Muscle of leg (tissue), 11 donors: Measurements from ENCODE around the gene DEK. TPM values are rescaled to one million over a fixed set of nuclear protein-coding genes. Genes with fewer than 3 reads are reported as not detected.

Source experiments
- DNase-seq: peaks from one replicate; pipeline ENCODE4 v3.0.0; 2013
- H3K27ac ChIP-seq: one replicate; pipeline ENCODE4 v1.5.1; 2013; ENCODE audit warnings: mild to moderate bottlenecking, low read length, control low read depth
- H3K27me3 ChIP-seq: one replicate; pipeline ENCODE4 v1.6.1; 2013; ENCODE audit warnings: low read length; ENCODE audit not compliant: control insufficient read depth, insufficient read depth
- H3K36me3 ChIP-seq: one replicate; pipeline ENCODE4 v1.6.1; 2013; ENCODE audit warnings: low read length; ENCODE audit not compliant: control insufficient read depth, insufficient read depth
- H3K4me1 ChIP-seq: one replicate; pipeline ENCODE4 v1.6.1; 2013; ENCODE audit warnings: low read length; ENCODE audit not compliant: control insufficient read depth, insufficient read depth
- H3K4me3 ChIP-seq: one replicate; pipeline ENCODE4 v1.5.1; 2013; ENCODE audit warnings: low read length, control low read depth
- H3K9me3 ChIP-seq: replicated peaks from 2 replicates; pipeline ENCODE4 v1.6.1; 2013; ENCODE audit warnings: low read depth, low read length; ENCODE audit not compliant: control insufficient read depth
- WGBS: methylation state at CpG from one replicate; pipeline ENCODE4 v1.1.5; 2013; ENCODE audit warnings: missing lambda C conversion rate; ENCODE audit not compliant: insufficient coverage; 5-methylcytosine and 5-hydroxymethylcytosine counted together
- polyA plus RNA-seq, 8 donors: library from polyadenylated mRNA; unstranded; fragments of 120-200 nt; gene quantifications; one replicate each; pipeline versions ENCODE4 v1.2.1 to v1.2.3, GENCODE V29; 2013; ENCODE audit warnings: inconsistent platforms in 1 of 8, low replicate concordance in 1 of 8; ENCODE audit not compliant: insufficient read length in 8 of 8, insufficient read depth in 1 of 8
- total RNA-seq: library from RNA; stranded (reverse); fragments of 120-200 nt; gene quantifications from one replicate; pipeline ENCODE4 v1.2.4, GENCODE V29; 2013

Gene DEK
- total and polyA plus RNA-seq, 9 donors, result 82.6 to 141 (median 120) TPM

DNA sequence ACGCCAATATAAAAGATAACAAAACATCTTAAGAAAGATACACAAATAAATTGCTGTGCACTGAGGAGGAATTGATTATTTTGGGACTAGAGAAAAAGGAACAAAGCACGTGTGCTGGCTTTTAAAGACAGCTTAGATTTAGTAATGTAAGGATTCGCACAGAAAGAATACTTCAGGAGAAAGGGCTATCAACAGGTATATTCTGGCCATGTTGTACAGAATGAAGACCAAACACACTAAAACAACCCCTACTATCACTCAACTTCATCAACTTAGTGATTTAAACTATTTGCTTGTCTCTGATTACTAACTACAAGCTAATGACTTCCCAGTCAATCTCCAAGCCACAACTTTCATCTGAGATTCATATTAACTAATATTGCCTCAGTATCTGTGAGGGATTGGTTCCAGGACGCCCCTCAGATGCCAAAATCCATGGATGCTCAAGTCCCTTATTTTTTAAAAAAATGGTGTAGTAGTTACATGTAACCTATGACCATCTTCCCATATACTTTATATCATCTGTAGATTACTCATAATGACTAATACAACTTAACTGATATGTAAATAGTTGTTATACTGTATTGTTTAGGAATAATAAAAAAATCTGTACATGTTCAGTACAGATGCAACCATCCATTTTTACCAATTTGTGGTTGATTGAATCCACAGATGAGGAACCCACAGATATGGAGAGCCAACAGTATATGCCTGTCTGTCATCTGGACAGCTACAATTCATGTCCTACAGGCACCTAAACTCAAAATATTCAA is 4.5 kb downstream of the DEK start:
- DNase-seq, result no peak
- peaks cover 20% of the 10 kb centered on the region for H3K36me3 ChIP-seq
- H3K4me1 ChIP-seq, result peaks cover 15% of the 10 kb centered on the region
- WGBS, result no CpG with 5 or more reads among the region's 4 CpGs
- H3K27ac ChIP-seq, result no peak overlapping the region
- H3K27me3 ChIP-seq, result no peaks in the 10 kb centered on the region
- H3K9me3 ChIP-seq, result no peaks in the 10 kb centered on the region
- no peak overlapping the region for H3K4me3 ChIP-seq

DNA sequence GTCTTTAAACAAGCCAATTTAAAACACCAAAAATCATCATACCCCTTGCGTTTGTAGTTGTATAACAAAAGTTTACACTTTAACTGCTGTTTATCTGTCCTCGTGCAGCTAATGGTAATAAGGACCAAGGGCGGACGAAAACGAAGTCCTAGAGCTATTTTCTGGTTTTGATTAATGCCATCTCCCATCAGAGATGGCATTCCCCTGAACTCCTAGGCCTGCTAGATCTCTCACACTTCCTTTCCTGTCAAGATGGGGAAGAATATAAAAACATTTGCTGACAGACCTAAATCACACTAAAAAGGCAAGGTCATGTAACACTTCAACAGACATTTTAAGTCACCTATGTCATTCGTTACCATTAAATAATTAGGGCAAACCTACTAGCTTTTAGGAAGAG is 9.5 kb downstream of the DEK start:
- DNase-seq, result no peak
- peaks cover 21% of the 10 kb centered on the region for H3K36me3 ChIP-seq
- H3K4me1 ChIP-seq, result no peaks in the 10 kb centered on the region
- H3K9me3 ChIP-seq, result no peaks in the 10 kb centered on the region
- no CpG with 5 or more reads among the region's 6 CpGs for WGBS
- no peaks in the 10 kb centered on the region for H3K27me3 ChIP-seq
- H3K27ac ChIP-seq, result no peak overlapping the region
- H3K4me3 ChIP-seq, result no peak overlapping the region

GRCh38 chr6:18253635-18254034 is 10.7 kb downstream of the DEK start:
- WGBS, result 59% methylated on average over 3 of the region's 5 CpGs
- H3K27ac ChIP-seq, result no peak overlapping the region

DNA sequence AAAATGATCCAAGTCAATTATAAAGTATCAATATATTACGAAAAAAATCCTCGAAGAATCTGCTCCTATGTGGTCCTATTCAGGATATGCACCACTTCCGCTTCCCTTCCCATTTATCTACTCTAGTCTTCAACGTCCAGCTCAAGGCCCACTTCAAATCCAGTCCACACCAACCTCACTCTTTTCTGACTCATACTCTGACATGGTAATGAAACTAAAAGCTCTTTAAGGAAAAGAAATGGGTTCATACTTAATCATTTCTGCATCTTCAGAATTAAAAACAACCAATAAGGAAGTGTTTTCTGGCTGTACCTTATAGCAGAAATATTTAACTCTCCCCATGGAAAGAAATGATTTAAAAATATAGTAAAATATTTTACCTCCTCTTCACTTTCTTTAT is 15.1 kb downstream of the DEK start:
- no peaks in the 10 kb centered on the region for H3K4me1 ChIP-seq
- 94% methylated on average over 3 of the region's 4 CpGs for WGBS
- no peak overlapping the region for H3K27ac ChIP-seq
- no peak for DNase-seq
- no peak overlapping the region for H3K4me3 ChIP-seq
- H3K27me3 ChIP-seq, result no peaks in the 10 kb centered on the region
- no peaks in the 10 kb centered on the region for H3K9me3 ChIP-seq
- peaks cover 32% of the 10 kb centered on the region for H3K36me3 ChIP-seq

More at GRCh38 chr6:18253635-18254034, 10.7 kb downstream of the DEK start:
- no peak for DNase-seq
- H3K4me3 ChIP-seq, result no peak overlapping the region
- no peaks in the 10 kb centered on the region for H3K4me1 ChIP-seq
- H3K9me3 ChIP-seq, result no peaks in the 10 kb centered on the region
- H3K36me3 ChIP-seq, result peaks cover 29% of the 10 kb centered on the region
- no peaks in the 10 kb centered on the region for H3K27me3 ChIP-seq

GRCh38 chr6:18248698-18249097 is 15.6 kb downstream of the DEK start:
- no peak for DNase-seq
- Histone ChIP-seq H3K27ac (no peak overlapping the region), H3K36me3 (peaks cover 31% of the 10 kb centered on the region), H3K9me3 (no peaks in the 10 kb centered on the region), H3K4me3 (no peak overlapping the region), H3K4me1 (no peaks in the 10 kb centered on the region), H3K27me3 (no peaks in the 10 kb centered on the region)
- 67% methylated on average over 1 of the region's 2 CpGs for WGBS

- DNase-seq, result no peak
- no peak overlapping the region for H3K4me3 ChIP-seq
- H3K4me1 ChIP-seq, result no peaks in the 10 kb centered on the region
- H3K27ac ChIP-seq, result no peak overlapping the region
- H3K36me3 ChIP-seq, result peaks cover 44% of the 10 kb centered on the region
- H3K9me3 ChIP-seq, result no peaks in the 10 kb centered on the region
- H3K27me3 ChIP-seq, result no peaks in the 10 kb centered on the region
These were observed 17.3 kb downstream of the DEK start for GRCh38 chr6:18247002-18247401.

GRCh38 chr6:18246205-18246604 is 18.1 kb downstream of the DEK start:
- no peak overlapping the region for H3K27ac ChIP-seq
- no peaks in the 10 kb centered on the region for H3K4me1 ChIP-seq
- H3K4me3 ChIP-seq, result no peak overlapping the region
- H3K27me3 ChIP-seq, result no peaks in the 10 kb centered on the region
- H3K9me3 ChIP-seq, result no peaks in the 10 kb centered on the region
- no peak for DNase-seq
- peaks cover 44% of the 10 kb centered on the region for H3K36me3 ChIP-seq

- WGBS, result 80% methylated on average over 1 of the region's 7 CpGs
- no peak for DNase-seq
- Histone ChIP-seq H3K9me3 (no peaks in the 10 kb centered on the region), H3K27ac (no peak overlapping the region), H3K36me3 (peaks cover 42% of the 10 kb centered on the region), H3K4me1 (no peaks in the 10 kb centered on the region), H3K27me3 (no peaks in the 10 kb centered on the region), H3K4me3 (no peak overlapping the region)
These were observed 18.7 kb downstream of the DEK start for GRCh38 chr6:18245642-18246041.

- DNase-seq, result no peak
- no peaks in the 10 kb centered on the region for H3K27me3 ChIP-seq
- H3K9me3 ChIP-seq, result no peaks in the 10 kb centered on the region
- no peak overlapping the region for H3K4me3 ChIP-seq
- no peak overlapping the region for H3K27ac ChIP-seq
- WGBS, result no CpG with 5 or more reads among the region's 1 CpG
- H3K36me3 ChIP-seq, result peaks cover 42% of the 10 kb centered on the region
- no peaks in the 10 kb centered on the region for H3K4me1 ChIP-seq
These were observed 19.3 kb downstream of the DEK start for GRCh38 chr6:18245079-18245478.

- no peak overlapping the region for H3K4me3 ChIP-seq
- no peaks in the 10 kb centered on the region for H3K27me3 ChIP-seq
- WGBS, result 100% methylated on average over 1 of the region's 2 CpGs
- DNase-seq, result no peak
- H3K9me3 ChIP-seq, result no peaks in the 10 kb centered on the region
- H3K36me3 ChIP-seq, result peaks cover 36% of the 10 kb centered on the region
- H3K27ac ChIP-seq, result no peak overlapping the region
- no peaks in the 10 kb centered on the region for H3K4me1 ChIP-seq
These were observed 20.1 kb downstream of the DEK start for GRCh38 chr6:18244251-18244650.
